ENCODE measurements around the gene PCDHA1. TPM values are rescaled to one million over a fixed set of nuclear protein-coding genes. Genes with fewer than 3 reads are reported as not detected.

The PCDHA1 gene
- total RNA-seq, 1 donor from 2014 or later: not detected

DNA sequence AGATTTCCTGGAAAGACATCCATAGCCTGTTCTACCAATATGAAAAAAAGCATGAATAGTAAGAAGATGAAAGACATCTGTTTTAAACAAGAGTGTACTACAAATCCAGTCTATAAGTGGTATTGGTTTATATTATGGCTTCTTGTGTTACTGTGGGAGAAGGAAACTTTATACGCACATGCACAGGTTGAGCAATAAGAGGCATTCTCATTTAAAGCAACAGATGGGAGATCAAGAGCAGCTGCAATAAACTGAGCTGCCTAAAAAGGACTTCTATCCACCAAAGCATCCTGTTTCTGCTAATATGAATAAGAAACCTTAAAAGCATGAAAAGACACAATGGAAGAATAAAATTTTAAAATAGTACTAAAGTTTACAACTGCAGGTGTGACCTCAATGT lies 256.6 kb downstream of the PCDHA1 start:
- DNase-seq: no peak

DNA sequence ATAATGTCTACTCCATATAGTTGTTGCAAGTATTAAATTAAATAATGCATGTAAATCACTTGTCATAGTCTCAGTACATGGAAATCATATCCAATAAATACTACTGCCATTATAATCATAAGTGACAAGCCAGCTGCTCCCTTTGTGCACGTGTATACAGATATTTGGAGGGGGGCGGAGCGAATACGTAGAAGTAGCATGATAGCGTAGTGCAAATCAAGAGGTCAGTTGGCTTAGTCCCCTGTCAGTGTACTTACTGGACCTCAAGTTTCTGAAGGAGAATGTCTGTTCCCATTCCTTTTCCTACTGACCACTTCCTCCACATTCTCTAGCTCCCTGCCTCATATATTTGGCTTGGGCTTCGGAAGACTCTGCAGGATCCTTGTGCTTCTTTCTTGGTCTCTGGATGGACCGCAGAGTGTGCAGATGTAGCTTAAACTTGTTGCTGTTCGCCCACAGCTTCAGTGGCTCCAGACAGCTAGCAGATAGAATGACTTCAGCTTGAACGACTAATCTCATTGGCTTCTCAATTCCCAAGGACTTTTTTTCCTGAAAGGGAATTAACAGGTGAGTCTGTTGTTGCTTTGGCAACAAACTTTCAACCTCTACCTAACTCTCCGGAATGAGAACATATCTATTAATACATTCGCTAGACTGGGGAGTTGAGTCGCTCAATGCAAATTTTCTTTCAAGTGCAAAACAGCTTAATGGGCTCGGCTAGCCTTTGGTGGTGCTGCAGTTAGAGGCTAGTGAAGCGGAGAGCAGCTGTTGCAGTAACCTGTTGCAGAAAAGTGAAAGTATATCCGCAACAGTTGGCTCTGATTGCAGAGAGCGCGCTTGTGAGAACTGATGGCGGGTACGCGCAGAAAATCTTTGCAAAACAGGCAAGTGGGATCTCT lies 264.9 kb downstream of the PCDHA1 start, which contains the start of gene PCDHB1:
Gene PCDHB1, plus strand, starts transcription at position 753 of the 899 bp plus-strand sequence. Its CDS starts 97 bp downstream, at position 850.
- DNase-seq: no peak

DNA sequence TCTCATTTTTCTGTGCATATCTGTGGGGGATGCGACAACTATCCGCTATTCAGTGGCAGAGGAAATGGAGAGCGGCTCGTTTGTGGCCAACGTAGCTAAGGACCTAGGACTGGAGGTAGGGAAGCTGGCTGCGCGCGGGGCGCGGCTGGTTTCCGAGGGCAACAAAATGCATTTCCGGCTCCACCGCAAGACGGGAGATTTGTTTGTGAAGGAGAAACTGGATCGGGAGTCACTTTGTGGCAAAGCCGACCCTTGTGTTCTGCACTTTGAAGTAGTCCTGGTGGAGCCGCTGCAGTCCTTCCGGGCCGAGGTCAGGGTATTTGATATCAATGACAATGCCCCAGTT lies 265.6 kb downstream of the PCDHA1 start:
- no peak for DNase-seq

Small RNA genes lying within 50 kb of the gene (small RNA-seq; reads per million reads assigned to genes)
- not detected for gene AC010223.1 (ENCODE audit: low replicate concordance)

Other genes starting within 250 kb of the PCDHA1 start
- gene EIF4EBP3, start 238.5 kb upstream of the PCDHA1 start, total RNA-seq: 1.3 TPM
- 14.5 TPM for gene SRA1, start 228.7 kb upstream of the PCDHA1 start, total RNA-seq
- 14.8 TPM for gene APBB3, start 221.5 kb upstream of the PCDHA1 start, total RNA-seq
- 9.5 TPM for gene SLC35A4, start 221.3 kb upstream of the PCDHA1 start, total RNA-seq
- 52.3 TPM for gene CD14, start 153.0 kb upstream of the PCDHA1 start, total RNA-seq
- 6.5 TPM for gene TMCO6, start 146.7 kb upstream of the PCDHA1 start, total RNA-seq
- gene NDUFA2, start 138.5 kb upstream of the PCDHA1 start, total RNA-seq: 33.9 TPM
- 51.3 TPM for gene IK, start 138.3 kb upstream of the PCDHA1 start, total RNA-seq
- gene WDR55, start 121.2 kb upstream of the PCDHA1 start, total RNA-seq: 11.8 TPM
- 0.30 TPM for gene DND1, start 112.6 kb upstream of the PCDHA1 start, total RNA-seq
- gene HARS1, start 94.8 kb upstream of the PCDHA1 start, total RNA-seq: 36.9 TPM
- 19.6 TPM for gene HARS2, start 94.7 kb upstream of the PCDHA1 start, total RNA-seq
- gene ZMAT2, start 85.7 kb upstream of the PCDHA1 start, total RNA-seq: 31.4 TPM
- gene PCDHA2, start 8.7 kb downstream of the PCDHA1 start, total RNA-seq: 0.20 TPM
- 0.20 TPM for gene PCDHA3, start 14.9 kb downstream of the PCDHA1 start, total RNA-seq
- 0.30 TPM for gene PCDHA4, start 20.9 kb downstream of the PCDHA1 start, total RNA-seq
- 0.20 TPM for gene PCDHA5, start 35.5 kb downstream of the PCDHA1 start, total RNA-seq
- 0.30 TPM for gene PCDHA6, start 41.8 kb downstream of the PCDHA1 start, total RNA-seq
- gene PCDHA7, start 48.1 kb downstream of the PCDHA1 start, total RNA-seq: 0.30 TPM
- gene PCDHA8, start 55.0 kb downstream of the PCDHA1 start, total RNA-seq: 0.10 TPM
- 0.30 TPM for gene PCDHA9, start 62.2 kb downstream of the PCDHA1 start, total RNA-seq
- 0.20 TPM for gene PCDHA10, start 69.8 kb downstream of the PCDHA1 start, total RNA-seq
- 0.39 TPM for gene PCDHA11, start 82.8 kb downstream of the PCDHA1 start, total RNA-seq
- gene PCDHA12, start 89.2 kb downstream of the PCDHA1 start, total RNA-seq: 0.20 TPM
- gene PCDHA13, start 96.0 kb downstream of the PCDHA1 start, total RNA-seq: 0.79 TPM
- gene PCDHAC1, start 140.2 kb downstream of the PCDHA1 start, total RNA-seq: 0.69 TPM
- gene PCDHAC2, start 180.3 kb downstream of the PCDHA1 start, total RNA-seq: 3.0 TPM